Astrocyte (in vitro differentiated cells and primary cell): ENCODE data around the gene IL6ST. TPM values are rescaled to one million over a fixed set of nuclear protein-coding genes. Genes with fewer than 3 reads are reported as not detected.
A peak's percentile ranks its signal among the peaks of the same experiment; 100 is the strongest.

Source experiments
- DNase-seq: peaks from one replicate; pipeline ENCODE4 v3.0.0-alpha.2; 2010; ENCODE audit warnings: low read depth
- FAIRE-seq: peaks from 2 replicates; lab custom pipeline; 2011; peaks lifted over from hg19 to GRCh38; lab: Jason Lieb, UNC
- H2AFZ ChIP-seq: 2 replicates; pipeline ENCODE4 v1.6.0; 2012; ENCODE audit warnings: low read depth, low read length, inconsistent platforms
- H3K27ac ChIP-seq: 2 replicates; pipeline ENCODE4 v1.5.1; 2011; ENCODE audit warnings: low read depth, low read length, inconsistent platforms
- H3K27me3 ChIP-seq: 2 replicates; pipeline ENCODE4 v1.6.0; 2011; ENCODE audit warnings: low read length, inconsistent platforms; ENCODE audit not compliant: insufficient read depth
- H3K36me3 ChIP-seq: 2 replicates; pipeline ENCODE4 v1.5.1; 2011; ENCODE audit warnings: low read length, inconsistent platforms; ENCODE audit not compliant: insufficient read depth
- H3K4me1 ChIP-seq: 2 replicates; pipeline ENCODE4 v1.5.1; 2011; ENCODE audit warnings: low read length, inconsistent platforms; ENCODE audit not compliant: insufficient read depth
- H3K4me2 ChIP-seq: 2 replicates; pipeline ENCODE4 v1.6.0; 2012; ENCODE audit warnings: low read length, inconsistent platforms
- H3K4me3 ChIP-seq: 2 replicates; pipeline ENCODE4 v1.5.1; 2011; ENCODE audit warnings: low read depth, mild to moderate bottlenecking, low read length, inconsistent platforms; ENCODE audit not compliant: insufficient read depth
- H3K79me2 ChIP-seq: 2 replicates; pipeline ENCODE4 v1.6.0; 2012; ENCODE audit warnings: mild to moderate bottlenecking, low read length, inconsistent platforms; ENCODE audit not compliant: insufficient read depth
- H3K9ac ChIP-seq: 2 replicates; pipeline ENCODE4 v1.6.0; 2012; ENCODE audit warnings: mild to moderate bottlenecking, low read length, inconsistent platforms
- H3K9me3 ChIP-seq: 2 replicates; pipeline ENCODE4 v1.5.1; 2012; ENCODE audit warnings: low read depth, mild to moderate bottlenecking, low read length, inconsistent platforms; ENCODE audit not compliant: insufficient read depth
- H4K20me1 ChIP-seq: 2 replicates; pipeline ENCODE4 v1.6.0; 2012; ENCODE audit warnings: low read length, inconsistent platforms; ENCODE audit not compliant: insufficient read depth
- H3K27ac Mint-ChIP-seq: one replicate; pipeline ENCODE4 v1.8.0; 2021; ENCODE audit warnings: mild to moderate bottlenecking, mixed read lengths; ENCODE audit not compliant: unreplicated experiment
- H3K27me3 Mint-ChIP-seq: one replicate; pipeline ENCODE4 v1.8.0; 2021; ENCODE audit warnings: low read depth, mixed read lengths; ENCODE audit not compliant: unreplicated experiment
- H3K36me3 Mint-ChIP-seq: one replicate; pipeline ENCODE4 v1.8.0; 2021; ENCODE audit warnings: low read depth, mixed read lengths; ENCODE audit not compliant: unreplicated experiment
- H3K4me1 Mint-ChIP-seq: one replicate; pipeline ENCODE4 v1.8.0; 2021; ENCODE audit warnings: low read depth, mixed read lengths; ENCODE audit not compliant: unreplicated experiment
- H3K4me3 Mint-ChIP-seq: one replicate; pipeline ENCODE4 v1.8.0; 2021; ENCODE audit warnings: mild to moderate bottlenecking, moderate library complexity, mixed read lengths; ENCODE audit not compliant: unreplicated experiment
- H3K9me3 Mint-ChIP-seq: one replicate; pipeline ENCODE4 v1.8.0; 2021; ENCODE audit warnings: mild to moderate bottlenecking, mixed read lengths; ENCODE audit not compliant: unreplicated experiment
- EZH2 ChIP-seq: IDR thresholded peaks from 2 replicates; pipeline ENCODE4 v1.6.1; 2012; ENCODE audit warnings: mild to moderate bottlenecking, low read length, inconsistent platforms; ENCODE audit not compliant: insufficient read depth
- total RNA-seq: library from RNA; stranded (reverse); gene quantifications from 2 replicates; pipeline ENCODE4 v1.2.1, GENCODE V29; 2021
- TF ChIP-seq, protein P1 (sequence below): IDR thresholded peaks from 2 replicates; pipeline ENCODE4 v1.5.1; 2011; ENCODE audit warnings: low read depth, mild to moderate bottlenecking, inconsistent platforms, low read length, moderate library complexity; ENCODE audit not compliant: insufficient read depth

Gene IL6ST
- total RNA-seq, 1 donor from 2014 or later = 158 TPM

DNA sequence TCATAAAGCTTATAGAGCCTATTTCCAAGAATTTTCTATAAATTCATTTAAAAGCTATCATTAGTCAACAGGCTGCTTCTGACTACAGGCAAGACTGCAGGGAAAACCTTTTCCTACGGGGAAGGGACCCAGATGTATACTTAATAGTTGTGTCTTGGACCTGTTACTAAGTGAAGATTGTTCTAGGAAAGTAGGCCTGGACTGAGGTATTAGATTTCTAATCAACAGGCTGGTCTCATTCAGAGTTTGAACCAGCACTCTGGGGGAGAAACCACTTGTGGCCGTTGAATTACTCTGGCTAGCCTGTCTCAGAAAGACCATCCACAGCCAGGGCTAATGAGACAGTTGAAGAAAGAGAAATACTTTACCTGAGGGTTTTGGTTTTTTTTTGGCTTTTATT lies 60.0 kb downstream of the IL6ST start:
- Histone ChIP-seq H3K9ac (no peak overlapping the region), H3K4me3 (no peak overlapping the region), H3K79me2 (no peaks in the 10 kb centered on the region), H3K27ac (no peak overlapping the region), H4K20me1 (no peaks in the 10 kb centered on the region), H2AFZ (no peak overlapping the region), H3K36me3 (peaks cover 4% of the 10 kb centered on the region), H3K27me3 (no peaks in the 10 kb centered on the region), H3K4me1 (no peaks in the 10 kb centered on the region), H3K4me2 (no peak overlapping the region), H3K9me3 (no peaks in the 10 kb centered on the region)
- H3K4me3 Mint-ChIP-seq = no peak overlapping the region
- H3K36me3 Mint-ChIP-seq = peaks cover 4% of the 10 kb centered on the region
- TF ChIP-seq, protein P1, sequence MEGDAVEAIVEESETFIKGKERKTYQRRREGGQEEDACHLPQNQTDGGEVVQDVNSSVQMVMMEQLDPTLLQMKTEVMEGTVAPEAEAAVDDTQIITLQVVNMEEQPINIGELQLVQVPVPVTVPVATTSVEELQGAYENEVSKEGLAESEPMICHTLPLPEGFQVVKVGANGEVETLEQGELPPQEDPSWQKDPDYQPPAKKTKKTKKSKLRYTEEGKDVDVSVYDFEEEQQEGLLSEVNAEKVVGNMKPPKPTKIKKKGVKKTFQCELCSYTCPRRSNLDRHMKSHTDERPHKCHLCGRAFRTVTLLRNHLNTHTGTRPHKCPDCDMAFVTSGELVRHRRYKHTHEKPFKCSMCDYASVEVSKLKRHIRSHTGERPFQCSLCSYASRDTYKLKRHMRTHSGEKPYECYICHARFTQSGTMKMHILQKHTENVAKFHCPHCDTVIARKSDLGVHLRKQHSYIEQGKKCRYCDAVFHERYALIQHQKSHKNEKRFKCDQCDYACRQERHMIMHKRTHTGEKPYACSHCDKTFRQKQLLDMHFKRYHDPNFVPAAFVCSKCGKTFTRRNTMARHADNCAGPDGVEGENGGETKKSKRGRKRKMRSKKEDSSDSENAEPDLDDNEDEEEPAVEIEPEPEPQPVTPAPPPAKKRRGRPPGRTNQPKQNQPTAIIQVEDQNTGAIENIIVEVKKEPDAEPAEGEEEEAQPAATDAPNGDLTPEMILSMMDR = no peak
- no peak for TF ChIP-seq EZH2
- no peak overlapping the region for H3K27ac Mint-ChIP-seq
- DNase-seq = no peak
- no peak for FAIRE-seq
- peaks cover 6% of the 10 kb centered on the region for H3K27me3 Mint-ChIP-seq
- no peaks in the 10 kb centered on the region for H3K4me1 Mint-ChIP-seq
- H3K9me3 Mint-ChIP-seq = no peaks in the 10 kb centered on the region

DNA sequence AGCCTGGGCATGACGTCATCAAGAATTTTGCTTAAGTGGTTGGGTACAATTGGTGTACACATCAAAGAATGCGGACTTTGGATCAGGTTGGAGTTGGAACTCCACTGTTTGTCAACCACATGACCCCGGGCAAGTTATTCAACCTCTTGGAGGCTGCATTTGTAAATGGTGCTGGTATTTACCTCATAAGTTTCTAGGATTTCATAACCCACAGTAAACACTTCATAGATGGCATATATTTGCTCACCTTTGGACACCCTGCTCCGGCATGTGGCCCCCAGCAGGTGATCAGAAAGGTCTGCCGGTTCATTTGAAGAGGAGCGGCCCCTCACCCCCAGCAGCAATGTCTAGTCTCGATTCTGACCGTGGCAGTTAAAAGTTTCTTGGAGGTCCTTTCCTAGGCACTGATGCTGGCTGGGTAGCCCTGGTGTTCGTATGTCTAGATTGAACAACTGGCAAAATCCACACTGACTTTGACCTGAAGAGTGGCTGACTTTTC lies 60.6 kb downstream of the IL6ST start:
- Histone ChIP-seq H3K9ac (no peak overlapping the region), H3K36me3 (peaks cover 4% of the 10 kb centered on the region), H3K27ac (no peak overlapping the region), H3K9me3 (no peaks in the 10 kb centered on the region), H3K4me2 (no peak overlapping the region), H4K20me1 (no peaks in the 10 kb centered on the region), H3K4me3 (no peak overlapping the region), H3K79me2 (no peaks in the 10 kb centered on the region), H3K4me1 (no peaks in the 10 kb centered on the region), H3K27me3 (no peaks in the 10 kb centered on the region), H2AFZ (no peak overlapping the region)
- no peak for FAIRE-seq
- Mint-ChIP-seq H3K9me3 (no peaks in the 10 kb centered on the region), H3K27me3 (peaks cover 8% of the 10 kb centered on the region), H3K4me3 (no peak overlapping the region), H3K4me1 (no peaks in the 10 kb centered on the region), H3K36me3 (peaks cover 4% of the 10 kb centered on the region), H3K27ac (no peak overlapping the region)
- TF ChIP-seq, protein P1 = no peak
- no peak for TF ChIP-seq EZH2
- no peak for DNase-seq

DNA sequence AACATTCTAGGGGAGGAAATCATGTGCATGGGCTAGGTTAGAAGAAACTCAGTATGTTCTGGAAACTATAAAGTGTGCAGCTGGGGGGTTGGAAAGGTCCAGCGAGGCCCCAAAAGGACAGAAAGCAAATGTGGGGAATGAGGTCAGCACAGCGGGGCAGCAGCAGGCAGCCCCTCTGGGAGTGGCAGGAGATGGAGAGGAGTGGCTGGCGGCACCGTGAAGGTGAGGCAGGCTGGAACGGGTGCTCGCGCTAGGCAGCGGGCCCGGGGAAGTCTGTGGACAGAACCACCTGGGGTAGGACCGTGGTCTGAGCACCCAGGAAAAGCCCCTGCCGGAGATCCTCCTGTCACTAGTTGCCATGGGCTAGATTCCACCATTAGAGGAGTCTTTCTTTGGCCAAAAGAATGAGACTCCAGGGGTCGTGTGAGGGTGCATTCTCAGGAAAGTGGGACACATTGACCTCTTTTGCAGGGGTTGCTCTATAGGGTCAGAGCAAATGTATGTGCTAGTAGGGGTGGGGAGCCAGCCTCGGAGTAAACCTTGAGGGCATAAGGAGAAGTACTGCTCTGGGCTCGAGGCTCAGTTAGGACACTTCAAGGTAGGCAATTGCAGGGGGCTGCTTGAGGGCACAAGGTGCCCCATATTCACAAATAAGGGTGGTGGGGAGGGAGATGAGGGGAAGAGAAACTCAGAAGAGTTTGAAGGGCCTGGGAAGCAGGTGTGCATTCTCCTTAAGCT lies 61.2 kb downstream of the IL6ST start:
- Mint-ChIP-seq H3K27me3 (peaks cover 12% of the 10 kb centered on the region), H3K27ac (no peak overlapping the region), H3K4me1 (no peaks in the 10 kb centered on the region), H3K36me3 (peaks cover 4% of the 10 kb centered on the region), H3K9me3 (no peaks in the 10 kb centered on the region), H3K4me3 (no peak overlapping the region)
- Histone ChIP-seq H3K79me2 (no peaks in the 10 kb centered on the region), H4K20me1 (no peaks in the 10 kb centered on the region), H3K4me3 (no peak overlapping the region), H3K9ac (no peak overlapping the region), H3K4me2 (no peak overlapping the region), H3K4me1 (no peaks in the 10 kb centered on the region), H3K27me3 (no peaks in the 10 kb centered on the region), H3K9me3 (no peaks in the 10 kb centered on the region), H2AFZ (no peak overlapping the region), H3K36me3 (no peaks in the 10 kb centered on the region), H3K27ac (no peak overlapping the region)
- DNase-seq (peak; percentile 4), FAIRE-seq (no peak)
- TF ChIP-seq EZH2 = no peak
- TF ChIP-seq, protein P1 = no peak
